ENCODE measurements around the gene ANKS1A. TPM values are rescaled to one million over a fixed set of nuclear protein-coding genes. Genes with fewer than 3 reads are reported as not detected.

The ANKS1A gene
- total and polyA plus RNA-seq, 2 of the 4 experiments (the other 2 are of a cell fraction), result 7.2 to 7.5 TPM

GRCh38 chr6:35073211-35073610, 184.2 kb downstream of the ANKS1A start:
- Histone ChIP-seq H3K9me3 (ENCODE audit: control insufficient read depth, insufficient read depth, low read length) (no peaks in the 10 kb centered on the region), H4K5ac (ENCODE audit: low read depth, low read length) (no peak overlapping the region), H3K18ac (ENCODE audit: low read depth, low read length) (no peak overlapping the region), H3K27ac (ENCODE audit: insufficient read depth, low read length) (no peak overlapping the region), H3K14ac (replicated peaks; ENCODE audit: low read depth, low read length) (no peak overlapping the region), H3K4me2 (ENCODE audit: low read depth, low read length) (no peak overlapping the region), H2BK5ac (ENCODE audit: low read depth, low read length, poor library complexity, severe bottlenecking) (no peak overlapping the region), H3K27me3 (ENCODE audit: control insufficient read depth, insufficient read depth, low read length) (no peaks in the 10 kb centered on the region), H4K8ac (ENCODE audit: low read depth in 2 of 2, low read length in 2 of 2) (no peak overlapping the region), H2AK5ac (ENCODE audit: low read depth, low read length) (no peak overlapping the region), H3K56ac (ENCODE audit: extremely low read depth, insufficient read depth, low read length) (no peak overlapping the region), H3K9ac (ENCODE audit: low read depth, low read length) (no peak overlapping the region), H2BK15ac (ENCODE audit: low read depth, low read length) (no peak overlapping the region), H3K79me1 (ENCODE audit: low read depth in 1 of 2, low read length in 2 of 2) (no peaks in the 10 kb centered on the region), H3K9me1 (ENCODE audit: insufficient read depth, low read length) (0 out of 2 replicates have a peak, but pooled peaks cover 1% of the 10 kb centered on the region), H3K23ac (ENCODE audit: low read depth, low read length) (no peak overlapping the region), H3K4me3 (ENCODE audit: insufficient read depth, low read depth, low read length) (no peak overlapping the region), H3K36me3 (ENCODE audit: control insufficient read depth, insufficient read depth, low read length) (no peaks in the 10 kb centered on the region; the same call in 1 of the 2 replicates), H2BK20ac (ENCODE audit: low read depth, low read length) (no peak overlapping the region), H2BK120ac (ENCODE audit: low read depth, low read length) (no peak overlapping the region), H3K4ac (ENCODE audit: low read depth, low read length) (no peak overlapping the region), H2AFZ (replicated peaks; ENCODE audit: low read length, poor library complexity) (no peak overlapping the region), H2AK9ac (replicated peaks; ENCODE audit: low read depth, low read length, poor library complexity) (peak overlapping the region; percentile 24), H4K91ac (ENCODE audit: insufficient read depth, low read depth, low read length) (no peak overlapping the region), H3K4me1 (ENCODE audit: control insufficient read depth, insufficient read depth, low read length) (no peaks in the 10 kb centered on the region), H4K20me1 (ENCODE audit: insufficient read depth, low read length) (no peaks in the 10 kb centered on the region)
- no peak for ATAC-seq (ENCODE audit: low read depth)
- BruUV-seq (replicated peaks), result no TSS peak
- intact Hi-C loops (cut with micrococcal nuclease) (no loop called here), in situ Hi-C loops (cut with MboI; ENCODE audit: low sequenced_read_pairs) (no loop called here), dilution Hi-C loops (cut with HindIII; ENCODE audit: low sequenced_read_pairs, unreplicated experiment) (no loop called here)
- 100% methylated on average over 6 of the region's 10 CpGs; no CpG with 5 or more reads in 1 of the 2 experiments for WGBS, 2 experiments (ENCODE audit: extremely low coverage in 2 of 2, insufficient read length in 1 of 2)
- TF ChIP-seq POLR2A (IDR thresholded peaks at IDR 0.05; ENCODE audit: low read depth, low read length), result no peak
- TF ChIP-seq FOS (IDR thresholded peaks at IDR 0.05; ENCODE audit: low read depth, low read length), result no peak
- no peak for TF ChIP-seq RAD21 (IDR thresholded peaks at IDR 0.05; ENCODE audit: low read length)
- TF ChIP-seq USF2 (IDR thresholded peaks at IDR 0.05; ENCODE audit: low read depth, low read length), result no peak
- no peak for TF ChIP-seq BHLHE40 (IDR thresholded peaks at IDR 0.05; ENCODE audit: low read depth, low read length)
- no peak for TF ChIP-seq CTCF (conservative IDR thresholded peaks at IDR 0.05; ENCODE audit: low read depth, low read length)
- TF ChIP-seq MAFK (IDR thresholded peaks at IDR 0.05; ENCODE audit: low read depth, low read length), result no peak
- no peak for TF ChIP-seq CEBPB (IDR thresholded peaks at IDR 0.05; ENCODE audit: low read depth, low read length)
- no peak for TF ChIP-seq NFE2L2 (IDR thresholded peaks at IDR 0.05; ENCODE audit: low read depth, low read length)
- TF ChIP-seq RCOR1 (IDR thresholded peaks at IDR 0.05; ENCODE audit: insufficient replicate concordance, low read length), result no peak
- no peak for TF ChIP-seq MXI1 (IDR thresholded peaks at IDR 0.05; ENCODE audit: borderline replicate concordance, low read depth, low read length)
- CTCF ChIA-PET, result no interaction called here
- DNase-seq, result no peak
- POLR2A ChIA-PET (ENCODE audit: unreplicated experiment), result no interaction called here

Data from IMR-90 (cell line).